GM21825 (cell line): Measurements from ENCODE around the gene RAB8A.
A peak's percentile ranks its signal among the peaks of the same experiment; 100 is the strongest.

Experiments
- ATAC-seq: cut with Tn5 transposase; IDR thresholded peaks from one replicate; pipeline ENCODE4 v1.9.1; 2021; ENCODE audit warnings: mild to moderate bottlenecking, moderate library complexity; ENCODE audit not compliant: unreplicated experiment

RAB8A gene

GRCh38 chr19:16111160-16111908 lies at the start of gene RAB8A:
TSS of gene RAB8A (plus strand) at chr19:16111889. CDS start at chr19:16111902, 13 bp downstream.
- peak; percentile 87 for ATAC-seq

GRCh38 chr19:16061943-16062342 lies 49.7 kb upstream of the RAB8A start:
- ATAC-seq: no peak

- no peak for ATAC-seq
Measured at GRCh38 chr19:16062789-16063188, 48.9 kb upstream of the RAB8A start.

GRCh38 chr19:16064209-16064889 lies 47.3 kb upstream of the RAB8A start:
- no peak for ATAC-seq

GRCh38 chr19:16066611-16067104 lies 45.0 kb upstream of the RAB8A start:
- ATAC-seq: no peak

GRCh38 chr19:16067205-16067938 lies 44.3 kb upstream of the RAB8A start:
- no peak for ATAC-seq

- no peak for ATAC-seq
Measured at GRCh38 chr19:16068696-16069259, 42.9 kb upstream of the RAB8A start.

GRCh38 chr19:16069813-16070365 lies 41.8 kb upstream of the RAB8A start:
- no peak for ATAC-seq

GRCh38 chr19:16070366-16070990 lies 41.2 kb upstream of the RAB8A start:
- ATAC-seq: no peak

- no peak for ATAC-seq
Measured at GRCh38 chr19:16071072-16071691, 40.5 kb upstream of the RAB8A start.

GRCh38 chr19:16073481-16073880 lies 38.2 kb upstream of the RAB8A start:
- no peak for ATAC-seq

GRCh38 chr19:16073988-16074387 lies 37.7 kb upstream of the RAB8A start:
- no peak for ATAC-seq

GRCh38 chr19:16074488-16075365 lies 37.0 kb upstream of the RAB8A start:
- ATAC-seq: no peak

- no peak for ATAC-seq
Measured at GRCh38 chr19:16075430-16076153, 36.1 kb upstream of the RAB8A start.

GRCh38 chr19:16076154-16076957 lies 35.3 kb upstream of the RAB8A start, which contains the start of gene TPM4:
TSS of gene TPM4 (plus strand) at chr19:16076495. CDS start at chr19:16076566, 71 bp downstream.
- peak; percentile 50 for ATAC-seq

- no peak for ATAC-seq
Measured at GRCh38 chr19:16076958-16077611, 34.6 kb upstream of the RAB8A start.
